Lower lobe of right lung (tissue), 2 donors: Measurements from ENCODE around the gene SLIT1. TPM values are rescaled to one million over a fixed set of nuclear protein-coding genes. Genes with fewer than 3 reads are reported as not detected.

Experiments used
- ATAC-seq, 2 donors: fragments of 200-7000 bp; cut with Tn5 transposase; one replicate each; pipeline ENCODE4 v1.9.1; 2020 to 2022; ENCODE audit warnings: mild to moderate bottlenecking in 2 of 2, moderate library complexity in 2 of 2
- DNase-seq: peaks from one replicate; pipeline ENCODE4 v3.0.0-alpha.2; 2020
- H3K27ac ChIP-seq: fragments of 200-600 bp; one replicate; pipeline ENCODE4 v1.8.0; 2022
- H3K27me3 ChIP-seq: fragments of 200-600 bp; one replicate; pipeline ENCODE4 v1.8.0; 2022; ENCODE audit warnings: low read depth
- H3K36me3 ChIP-seq: fragments of 200-600 bp; one replicate; pipeline ENCODE4 v1.8.0; 2022; ENCODE audit warnings: mild to moderate bottlenecking
- H3K4me1 ChIP-seq: fragments of 200-600 bp; one replicate; pipeline ENCODE4 v1.8.0; 2022
- H3K4me3 ChIP-seq: fragments of 200-600 bp; one replicate; pipeline ENCODE4 v1.8.0; 2022; ENCODE audit warnings: mild to moderate bottlenecking
- H3K9me3 ChIP-seq: fragments of 200-600 bp; one replicate; pipeline ENCODE4 v1.8.0; 2022
- intact Hi-C: fragments of 100-400 bp; cut with DNase I; formaldehyde crosslinking; loops from one replicate; pipeline ENCODE4 v1.11.0; 2022
- total RNA-seq: library from RNA; stranded (reverse); fragmentation: NEBNext Ultra II Directional; extraction: Animal tissue kit (Norgen Biotek cat#: 25700); gene quantifications from one replicate; pipeline ENCODE4 v1.2.1, GENCODE V29; 2021
- TF ChIP-seq, protein P1 (sequence below): fragments of 200-600 bp; IDR thresholded peaks from one replicate; pipeline ENCODE4 v1.8.0; 2022; ENCODE audit warnings: antibody characterized with exemption, mild to moderate bottlenecking
- donor health status: DM: no; HTN: yes; CAD: no; lungs with severe emphysema.

The SLIT1 gene
- total RNA-seq, 1 donor from 2014 or later = 0.41 TPM

DNA sequence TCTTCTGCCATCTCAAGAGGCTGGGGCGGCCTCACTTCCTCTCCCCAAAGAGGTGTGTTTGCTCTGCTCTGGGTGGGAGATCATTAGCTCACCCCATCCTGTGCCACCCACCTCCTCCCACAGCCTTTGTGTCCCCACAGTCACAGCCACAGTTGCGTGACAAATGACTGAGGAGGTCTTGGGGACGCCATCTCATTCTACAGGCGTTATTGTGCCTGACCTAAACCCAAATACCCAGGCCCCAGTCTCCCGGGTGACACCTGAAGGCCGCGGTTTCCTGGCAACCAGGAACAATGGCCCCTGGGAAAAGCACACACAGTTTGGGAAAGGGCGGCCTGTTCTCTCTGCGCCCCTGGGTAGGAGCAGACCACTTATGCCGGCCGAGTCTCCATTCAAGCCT is 51.6 kb downstream of the SLIT1 start:
- Histone ChIP-seq H3K4me3 (no peak overlapping the region), H3K27me3 (peaks cover 7% of the 10 kb centered on the region), H3K27ac (no peak overlapping the region), H3K9me3 (no peaks in the 10 kb centered on the region), H3K36me3 (no peaks in the 10 kb centered on the region), H3K4me1 (no peaks in the 10 kb centered on the region)
- ATAC-seq (no peak), DNase-seq (no peak)
- intact Hi-C loops = no loop called here
- TF ChIP-seq, protein P1, sequence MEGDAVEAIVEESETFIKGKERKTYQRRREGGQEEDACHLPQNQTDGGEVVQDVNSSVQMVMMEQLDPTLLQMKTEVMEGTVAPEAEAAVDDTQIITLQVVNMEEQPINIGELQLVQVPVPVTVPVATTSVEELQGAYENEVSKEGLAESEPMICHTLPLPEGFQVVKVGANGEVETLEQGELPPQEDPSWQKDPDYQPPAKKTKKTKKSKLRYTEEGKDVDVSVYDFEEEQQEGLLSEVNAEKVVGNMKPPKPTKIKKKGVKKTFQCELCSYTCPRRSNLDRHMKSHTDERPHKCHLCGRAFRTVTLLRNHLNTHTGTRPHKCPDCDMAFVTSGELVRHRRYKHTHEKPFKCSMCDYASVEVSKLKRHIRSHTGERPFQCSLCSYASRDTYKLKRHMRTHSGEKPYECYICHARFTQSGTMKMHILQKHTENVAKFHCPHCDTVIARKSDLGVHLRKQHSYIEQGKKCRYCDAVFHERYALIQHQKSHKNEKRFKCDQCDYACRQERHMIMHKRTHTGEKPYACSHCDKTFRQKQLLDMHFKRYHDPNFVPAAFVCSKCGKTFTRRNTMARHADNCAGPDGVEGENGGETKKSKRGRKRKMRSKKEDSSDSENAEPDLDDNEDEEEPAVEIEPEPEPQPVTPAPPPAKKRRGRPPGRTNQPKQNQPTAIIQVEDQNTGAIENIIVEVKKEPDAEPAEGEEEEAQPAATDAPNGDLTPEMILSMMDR = no peak

DNA sequence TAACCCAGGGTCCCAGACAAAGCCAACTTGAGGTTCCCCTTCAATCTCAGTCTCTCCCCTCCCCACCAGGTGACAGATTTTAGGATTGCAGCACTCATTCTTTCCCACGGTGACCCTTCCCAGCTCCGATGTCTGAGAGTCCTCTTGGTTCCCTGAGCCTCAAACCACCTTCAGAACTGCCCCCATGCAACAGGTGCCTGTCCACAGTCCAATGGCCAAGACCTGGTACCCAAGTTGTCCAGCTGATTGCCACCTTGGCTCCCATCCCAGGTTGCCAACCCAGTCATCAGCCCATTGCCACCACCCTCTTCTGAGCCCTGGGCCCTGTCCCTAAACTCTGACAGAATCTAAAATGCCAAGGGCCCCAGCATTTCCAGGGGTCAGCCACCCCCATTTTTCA is 53.5 kb downstream of the SLIT1 start:
- Histone ChIP-seq H3K36me3 (no peaks in the 10 kb centered on the region), H3K27ac (no peak overlapping the region), H3K4me3 (no peak overlapping the region), H3K27me3 (peaks cover 7% of the 10 kb centered on the region), H3K9me3 (no peaks in the 10 kb centered on the region), H3K4me1 (no peaks in the 10 kb centered on the region)
- intact Hi-C loops = no loop called here
- TF ChIP-seq, protein P1 = no peak
- DNase-seq (no peak), ATAC-seq (no peak)

DNA sequence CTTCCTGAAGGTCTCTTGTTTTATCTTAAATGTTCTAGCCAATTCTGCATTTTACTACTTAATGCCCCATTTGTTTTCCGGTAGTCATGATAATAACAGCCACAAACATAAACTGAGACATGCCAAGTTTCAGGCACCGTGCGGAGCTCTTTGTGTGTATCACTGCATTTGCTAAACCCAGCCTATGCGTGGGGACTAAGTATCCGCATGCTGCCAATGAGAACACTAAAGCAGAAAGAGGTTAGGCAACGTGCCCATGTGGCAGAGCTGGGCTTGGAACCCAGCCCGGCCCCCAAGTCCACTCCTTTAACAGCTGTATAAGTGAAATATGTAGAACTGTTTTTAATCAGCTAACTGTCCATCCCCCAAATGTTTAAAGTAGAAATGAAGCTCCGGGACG is 54.1 kb downstream of the SLIT1 start:
- DNase-seq (no peak), ATAC-seq (no peak)
- no peaks in the 10 kb centered on the region for H3K36me3 ChIP-seq
- TF ChIP-seq, protein P1 = no peak
- peaks cover 7% of the 10 kb centered on the region for H3K27me3 ChIP-seq
- H3K9me3 ChIP-seq = no peaks in the 10 kb centered on the region
- intact Hi-C loops = no loop called here
- H3K27ac ChIP-seq = no peak overlapping the region
- H3K4me1 ChIP-seq = no peaks in the 10 kb centered on the region
- no peak overlapping the region for H3K4me3 ChIP-seq

DNA sequence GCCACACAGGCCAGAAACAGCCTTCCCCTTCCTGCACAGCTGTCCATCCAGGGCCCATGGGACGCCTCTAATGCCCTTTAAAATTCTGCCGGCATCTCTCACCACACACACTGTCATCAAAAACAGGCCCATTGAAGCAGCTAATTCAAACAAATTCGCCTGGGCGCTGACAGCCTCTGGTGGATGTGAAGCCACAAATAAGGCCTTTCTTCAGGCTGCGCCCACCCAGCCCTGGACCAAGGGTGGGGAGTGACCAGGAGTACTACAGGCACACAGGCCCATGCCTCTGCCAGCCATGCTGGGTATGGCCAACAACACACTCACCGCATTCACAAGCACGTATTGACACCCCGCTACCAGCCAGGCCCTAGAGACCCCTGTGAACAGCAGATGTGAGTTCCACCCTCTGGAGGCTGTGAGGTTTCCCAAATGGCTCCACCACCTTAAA is 54.6 kb downstream of the SLIT1 start:
- Histone ChIP-seq H3K27me3 (peaks cover 7% of the 10 kb centered on the region), H3K27ac (no peak overlapping the region), H3K4me1 (no peaks in the 10 kb centered on the region), H3K36me3 (no peaks in the 10 kb centered on the region), H3K9me3 (no peaks in the 10 kb centered on the region), H3K4me3 (no peak overlapping the region)
- TF ChIP-seq, protein P1 = no peak
- ATAC-seq (no peak), DNase-seq (no peak)
- intact Hi-C loops = no loop called here

DNA sequence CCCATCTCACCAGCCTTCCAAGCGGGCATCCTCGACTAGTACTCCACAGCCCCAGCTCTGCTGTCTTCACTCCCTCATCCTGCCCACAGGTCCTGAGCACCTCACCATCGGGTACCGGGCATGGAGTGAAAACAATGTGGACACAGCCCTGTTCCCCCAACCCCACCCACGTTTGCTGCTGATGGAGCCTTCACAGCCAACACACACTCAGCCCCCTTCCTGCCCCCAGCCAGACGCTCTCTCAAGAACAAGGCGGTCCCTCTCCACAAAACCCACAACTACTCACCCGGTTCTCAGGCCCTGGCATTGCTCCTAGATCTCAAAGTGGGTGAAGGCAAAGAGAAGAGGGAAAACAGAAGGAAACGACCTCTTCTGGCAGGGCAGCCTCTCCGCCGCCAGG is 56.1 kb downstream of the SLIT1 start:
- H3K4me3 ChIP-seq = no peak overlapping the region
- peak; percentile 41 to 86 for ATAC-seq
- no peaks in the 10 kb centered on the region for H3K36me3 ChIP-seq
- TF ChIP-seq, protein P1 = no peak
- intact Hi-C loops = no loop called here
- H3K27ac ChIP-seq = no peak overlapping the region
- no peaks in the 10 kb centered on the region for H3K4me1 ChIP-seq
- no peaks in the 10 kb centered on the region for H3K9me3 ChIP-seq
- DNase-seq = no peak
- no peaks in the 10 kb centered on the region for H3K27me3 ChIP-seq
